Measurements from ENCODE around the gene ZNF606. TPM values are rescaled to one million over a fixed set of nuclear protein-coding genes. Genes with fewer than 3 reads are reported as not detected.
A peak's percentile ranks its signal among the peaks of the same experiment; 100 is the strongest.

Gene ZNF606
- total and polyA plus RNA-seq, 2 experiments from 2014 or later: 13.6 to 55.6 TPM

DNA sequence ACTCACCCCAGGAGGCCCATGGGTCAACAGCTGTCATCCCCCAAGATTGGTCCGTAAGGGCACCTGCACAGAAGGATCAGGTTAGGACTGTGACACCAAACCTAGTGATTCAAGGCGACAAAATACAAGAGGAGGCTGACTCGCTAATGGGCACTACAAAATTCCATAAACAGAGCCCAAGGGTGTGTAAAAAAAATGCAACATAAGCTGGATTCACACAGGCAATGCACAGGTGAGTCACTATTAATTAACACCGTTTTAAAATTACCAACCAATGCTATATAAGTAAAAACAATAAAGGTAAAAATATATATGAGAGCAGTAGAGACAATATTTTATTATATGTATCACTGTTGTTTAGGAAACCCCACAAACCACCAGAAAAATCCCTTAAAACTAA is 1.9 kb downstream of the ZNF606 start:
- H3K4me3 Mint-ChIP-seq: peak overlapping the region; percentile 80

More for the DNA sequence above, 1.9 kb downstream of the ZNF606 start:
- DNase-seq (ENCODE audit: low spot score) (no peak), ATAC-seq (no peak)
- Mint-ChIP-seq H3K27me3 (ENCODE audit: insufficient read depth, low read depth, poor library complexity) (peaks cover 7% of the 10 kb centered on the region), H3K36me3 (ENCODE audit: low read depth) (peaks cover 92% of the 10 kb centered on the region), H3K4me1 (peaks cover 21% of the 10 kb centered on the region), H3K27ac (no peak overlapping the region), H3K9me3 (peaks cover 51% of the 10 kb centered on the region)
- peak overlapping the region; percentile 92 for H3K4me3 ChIP-seq
- peaks cover 9% of the 10 kb centered on the region for H4K20me1 ChIP-seq (replicated peaks; ENCODE audit: insufficient read depth)
- no peak for TF ChIP-seq REST (IDR thresholded peaks at IDR 0.05; ENCODE audit: unreplicated experiment)
- TF ChIP-seq POLR2AphosphoS5 (IDR thresholded peaks at IDR 0.05; ENCODE audit: low read depth): no peak
- no peak for TF ChIP-seq NANOG (IDR thresholded peaks at IDR 0.05; ENCODE audit: borderline replicate concordance)
- no peak for TF ChIP-seq ZNF114 (CRISPR knock-in tag; IDR thresholded peaks at IDR 0.05)
- TF ChIP-seq ETS1 (IDR thresholded peaks at IDR 0.05): no peak
- TF ChIP-seq CREB1 (CRISPR knock-in tag; IDR thresholded peaks at IDR 0.05; ENCODE audit: low read depth): no peak
- TF ChIP-seq JUNB (IDR thresholded peaks at IDR 0.05; ENCODE audit: unreplicated experiment): no peak
- TF ChIP-seq EZH2phosphoT487 (IDR thresholded peaks at IDR 0.05; ENCODE audit: unreplicated experiment): no peak
- TF ChIP-seq EZH2 (IDR thresholded peaks at IDR 0.05; ENCODE audit: low read depth, unreplicated experiment): no peak
- no peak for TF ChIP-seq ZNF462 (CRISPR knock-in tag; IDR thresholded peaks at IDR 0.05)
- TF ChIP-seq, protein P1, sequence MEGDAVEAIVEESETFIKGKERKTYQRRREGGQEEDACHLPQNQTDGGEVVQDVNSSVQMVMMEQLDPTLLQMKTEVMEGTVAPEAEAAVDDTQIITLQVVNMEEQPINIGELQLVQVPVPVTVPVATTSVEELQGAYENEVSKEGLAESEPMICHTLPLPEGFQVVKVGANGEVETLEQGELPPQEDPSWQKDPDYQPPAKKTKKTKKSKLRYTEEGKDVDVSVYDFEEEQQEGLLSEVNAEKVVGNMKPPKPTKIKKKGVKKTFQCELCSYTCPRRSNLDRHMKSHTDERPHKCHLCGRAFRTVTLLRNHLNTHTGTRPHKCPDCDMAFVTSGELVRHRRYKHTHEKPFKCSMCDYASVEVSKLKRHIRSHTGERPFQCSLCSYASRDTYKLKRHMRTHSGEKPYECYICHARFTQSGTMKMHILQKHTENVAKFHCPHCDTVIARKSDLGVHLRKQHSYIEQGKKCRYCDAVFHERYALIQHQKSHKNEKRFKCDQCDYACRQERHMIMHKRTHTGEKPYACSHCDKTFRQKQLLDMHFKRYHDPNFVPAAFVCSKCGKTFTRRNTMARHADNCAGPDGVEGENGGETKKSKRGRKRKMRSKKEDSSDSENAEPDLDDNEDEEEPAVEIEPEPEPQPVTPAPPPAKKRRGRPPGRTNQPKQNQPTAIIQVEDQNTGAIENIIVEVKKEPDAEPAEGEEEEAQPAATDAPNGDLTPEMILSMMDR (conservative IDR thresholded peaks at IDR 0.05; ENCODE audit: low read depth in 2 of 2): no peak
- no peak for TF ChIP-seq ZNF331 (CRISPR knock-in tag; IDR thresholded peaks at IDR 0.05; ENCODE audit: low read depth)
- no peak for TF ChIP-seq STAT1 (IDR thresholded peaks at IDR 0.05; ENCODE audit: unreplicated experiment)
- H3K27me3 ChIP-seq (ENCODE audit: insufficient read depth): no peaks in the 10 kb centered on the region
- no peak overlapping the region for H2AFZ ChIP-seq
- no peaks in the 10 kb centered on the region for H3K9me2 ChIP-seq (ENCODE audit: insufficient read depth)
- H3K79me2 ChIP-seq (replicated peaks; ENCODE audit: insufficient read depth): peaks cover 51% of the 10 kb centered on the region
- peaks cover 18% of the 10 kb centered on the region for H3K4me1 ChIP-seq (ENCODE audit: insufficient read depth)
- H3K36me3 ChIP-seq (ENCODE audit: insufficient read depth): peaks cover 27% of the 10 kb centered on the region
- H3K27ac ChIP-seq (ENCODE audit: low read depth): no peak overlapping the region
- H3K4me2 ChIP-seq: peak overlapping the region; percentile 80
- H3F3A ChIP-seq (replicated peaks; ENCODE audit: low read depth): peaks cover 8% of the 10 kb centered on the region; the same call in 1 of the 2 replicates

All from GM23338 (cell line).